ENCODE measurements around the gene PGPEP1.

DNA sequence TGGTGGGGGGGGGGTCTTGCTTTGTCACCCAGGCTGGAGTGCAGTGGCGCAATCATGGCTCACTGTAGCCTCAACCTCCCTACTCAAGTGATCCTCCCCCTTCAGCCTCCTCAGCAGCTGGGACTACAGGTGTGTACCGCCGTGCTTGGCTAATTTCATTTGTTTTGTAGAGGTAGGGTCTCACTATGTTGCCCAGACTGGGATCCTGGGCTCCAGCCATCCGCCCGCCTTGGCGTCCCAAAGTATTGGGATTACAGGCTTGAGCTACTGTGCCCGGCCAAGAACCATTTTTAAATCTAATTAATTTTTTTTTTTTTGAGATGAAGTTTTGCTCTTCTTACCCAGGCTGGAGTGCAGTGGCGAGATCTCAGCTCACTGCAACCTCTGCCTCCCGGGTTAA, 40.7 kb upstream of the PGPEP1 start:
- TF ChIP-seq, protein P1, sequence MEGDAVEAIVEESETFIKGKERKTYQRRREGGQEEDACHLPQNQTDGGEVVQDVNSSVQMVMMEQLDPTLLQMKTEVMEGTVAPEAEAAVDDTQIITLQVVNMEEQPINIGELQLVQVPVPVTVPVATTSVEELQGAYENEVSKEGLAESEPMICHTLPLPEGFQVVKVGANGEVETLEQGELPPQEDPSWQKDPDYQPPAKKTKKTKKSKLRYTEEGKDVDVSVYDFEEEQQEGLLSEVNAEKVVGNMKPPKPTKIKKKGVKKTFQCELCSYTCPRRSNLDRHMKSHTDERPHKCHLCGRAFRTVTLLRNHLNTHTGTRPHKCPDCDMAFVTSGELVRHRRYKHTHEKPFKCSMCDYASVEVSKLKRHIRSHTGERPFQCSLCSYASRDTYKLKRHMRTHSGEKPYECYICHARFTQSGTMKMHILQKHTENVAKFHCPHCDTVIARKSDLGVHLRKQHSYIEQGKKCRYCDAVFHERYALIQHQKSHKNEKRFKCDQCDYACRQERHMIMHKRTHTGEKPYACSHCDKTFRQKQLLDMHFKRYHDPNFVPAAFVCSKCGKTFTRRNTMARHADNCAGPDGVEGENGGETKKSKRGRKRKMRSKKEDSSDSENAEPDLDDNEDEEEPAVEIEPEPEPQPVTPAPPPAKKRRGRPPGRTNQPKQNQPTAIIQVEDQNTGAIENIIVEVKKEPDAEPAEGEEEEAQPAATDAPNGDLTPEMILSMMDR (IDR thresholded peaks at IDR 0.05), result no peak
- TF ChIP-seq EP300 (IDR thresholded peaks at IDR 0.05), result no peak

Measured in esophagus muscularis mucosa (tissue), 3 donors.